Measurements from ENCODE around the gene VENTX. TPM values are rescaled to one million over a fixed set of nuclear protein-coding genes. Genes with fewer than 3 reads are reported as not detected.
"Not testable (repeated sequence)": the region's sequence is repeated elsewhere in the genome, so short reads cannot be mapped to it uniquely, and the experiment has no call there.

VENTX gene
- total and polyA plus RNA-seq, 8 donors = 0.15 to 3.2 (median 0.51) TPM; not detected in 2

DNA sequence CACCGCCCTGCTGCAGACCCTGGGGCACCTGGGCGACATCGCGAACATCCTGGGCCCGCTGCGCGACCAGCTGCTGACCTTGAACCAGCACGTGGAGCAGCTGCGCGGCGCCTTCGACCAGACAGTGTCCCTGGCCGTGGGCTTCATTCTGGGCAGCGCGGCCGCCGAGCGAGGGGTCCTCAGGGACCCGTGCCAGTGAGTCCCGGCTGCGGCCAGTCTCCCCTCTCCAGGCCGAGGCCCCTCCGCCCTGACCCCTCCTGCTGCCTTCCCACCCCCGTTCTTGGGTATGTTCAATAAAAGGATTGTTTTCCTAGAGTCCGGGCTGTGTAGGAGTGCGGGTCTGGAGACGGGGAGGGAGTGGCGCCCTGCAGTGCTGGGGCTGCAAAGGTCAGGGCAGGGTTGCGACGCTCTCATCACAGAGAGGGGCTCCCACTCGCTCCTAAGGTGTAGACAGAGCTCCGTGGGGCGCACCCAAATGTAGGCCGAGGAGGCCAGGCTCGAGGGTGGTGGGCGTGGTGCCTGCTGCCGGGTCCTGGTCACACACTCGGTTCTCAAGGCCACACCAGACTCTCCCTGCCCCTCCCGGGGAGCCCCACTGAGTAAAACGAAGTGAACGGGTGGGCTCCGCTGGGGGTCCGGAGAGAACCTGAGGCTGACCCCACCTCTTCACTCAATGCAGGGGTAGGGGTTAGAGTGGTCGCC is 6.3 kb upstream of the VENTX start:
- WGBS, 5 donors = 16 to 29% (median 19%) methylated on average over 19 to 44 of the region's 44 CpGs
- TF ChIP-seq POLR2A (IDR thresholded peaks at IDR 0.05) = no peak
- TF ChIP-seq, protein P1, sequence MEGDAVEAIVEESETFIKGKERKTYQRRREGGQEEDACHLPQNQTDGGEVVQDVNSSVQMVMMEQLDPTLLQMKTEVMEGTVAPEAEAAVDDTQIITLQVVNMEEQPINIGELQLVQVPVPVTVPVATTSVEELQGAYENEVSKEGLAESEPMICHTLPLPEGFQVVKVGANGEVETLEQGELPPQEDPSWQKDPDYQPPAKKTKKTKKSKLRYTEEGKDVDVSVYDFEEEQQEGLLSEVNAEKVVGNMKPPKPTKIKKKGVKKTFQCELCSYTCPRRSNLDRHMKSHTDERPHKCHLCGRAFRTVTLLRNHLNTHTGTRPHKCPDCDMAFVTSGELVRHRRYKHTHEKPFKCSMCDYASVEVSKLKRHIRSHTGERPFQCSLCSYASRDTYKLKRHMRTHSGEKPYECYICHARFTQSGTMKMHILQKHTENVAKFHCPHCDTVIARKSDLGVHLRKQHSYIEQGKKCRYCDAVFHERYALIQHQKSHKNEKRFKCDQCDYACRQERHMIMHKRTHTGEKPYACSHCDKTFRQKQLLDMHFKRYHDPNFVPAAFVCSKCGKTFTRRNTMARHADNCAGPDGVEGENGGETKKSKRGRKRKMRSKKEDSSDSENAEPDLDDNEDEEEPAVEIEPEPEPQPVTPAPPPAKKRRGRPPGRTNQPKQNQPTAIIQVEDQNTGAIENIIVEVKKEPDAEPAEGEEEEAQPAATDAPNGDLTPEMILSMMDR (IDR thresholded peaks at IDR 0.05) = no peak
- no peak for TF ChIP-seq POLR2AphosphoS5 (IDR thresholded peaks at IDR 0.05)
- no peak for TF ChIP-seq EP300 (IDR thresholded peaks at IDR 0.05)
- no peaks in the 10 kb centered on the region for H3K9me3 ChIP-seq
- peaks cover 37 to 100% (median 90%) of the 10 kb centered on the region in 3 donors for H3K27me3 ChIP-seq
- no peaks in the 10 kb centered on the region for H3K36me3 ChIP-seq
- intact Hi-C loops (cut with DNase I; ENCODE audit: low total_unique reads) = no loop called here
- H3K4me1 ChIP-seq = peaks cover 16 to 36% (median 27%) of the 10 kb centered on the region in 4 donors
- DNase-seq = no peak
- H3K4me3 ChIP-seq = no peak overlapping the region
- no peak overlapping the region for H3K27ac ChIP-seq

DNA sequence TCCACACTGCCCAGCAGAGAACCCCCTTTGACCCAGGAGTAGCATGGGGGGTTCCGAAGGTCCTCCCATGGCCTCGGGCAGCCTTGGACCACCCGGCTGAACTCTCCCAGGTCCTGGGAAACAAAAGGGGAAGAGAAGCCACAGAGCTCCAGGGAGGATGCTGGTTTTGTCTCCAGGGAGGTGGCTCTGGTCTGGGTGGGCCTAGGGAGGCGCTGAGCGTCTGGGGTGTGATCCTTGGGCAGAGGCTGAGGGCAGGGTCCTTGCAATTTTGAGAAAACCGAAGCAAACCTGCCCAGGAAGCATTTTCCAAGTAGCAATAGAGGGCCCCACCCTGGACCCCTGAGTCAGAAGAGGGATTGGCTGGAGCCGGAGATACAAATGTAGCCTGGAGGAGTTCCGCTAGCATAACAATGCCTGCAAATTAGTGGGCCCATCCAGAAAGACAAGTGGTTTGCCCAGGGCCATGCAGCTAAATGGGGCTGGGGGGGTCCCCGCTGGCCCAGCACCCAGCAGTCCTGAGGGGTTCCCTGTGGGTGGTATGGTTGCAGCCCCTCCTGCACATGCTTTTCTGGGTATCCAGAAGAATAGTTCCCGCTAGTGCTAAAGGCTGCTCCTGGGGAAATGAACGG is 5.6 kb upstream of the VENTX start:
- Histone ChIP-seq H3K4me3 (no peak overlapping the region), H3K9me3 (no peaks in the 10 kb centered on the region), H3K27me3 (peaks cover 41 to 100% (median 90%) of the 10 kb centered on the region in 3 donors), H3K36me3 (no peaks in the 10 kb centered on the region), H3K27ac (no peak overlapping the region), H3K4me1 (peaks cover 23 to 43% (median 34%) of the 10 kb centered on the region in 4 donors)
- DNase-seq = no peak
- TF ChIP-seq POLR2A (IDR thresholded peaks at IDR 0.05) (no peak), POLR2AphosphoS5 (IDR thresholded peaks at IDR 0.05) (no peak), EP300 (IDR thresholded peaks at IDR 0.05) (no peak)
- TF ChIP-seq, protein P1 (IDR thresholded peaks at IDR 0.05) = no peak
- intact Hi-C loops (cut with DNase I; ENCODE audit: low total_unique reads) = no loop called here
- WGBS, 5 donors = 52 to 61% (median 59%) methylated on average over 11 of the region's 11 CpGs

DNA sequence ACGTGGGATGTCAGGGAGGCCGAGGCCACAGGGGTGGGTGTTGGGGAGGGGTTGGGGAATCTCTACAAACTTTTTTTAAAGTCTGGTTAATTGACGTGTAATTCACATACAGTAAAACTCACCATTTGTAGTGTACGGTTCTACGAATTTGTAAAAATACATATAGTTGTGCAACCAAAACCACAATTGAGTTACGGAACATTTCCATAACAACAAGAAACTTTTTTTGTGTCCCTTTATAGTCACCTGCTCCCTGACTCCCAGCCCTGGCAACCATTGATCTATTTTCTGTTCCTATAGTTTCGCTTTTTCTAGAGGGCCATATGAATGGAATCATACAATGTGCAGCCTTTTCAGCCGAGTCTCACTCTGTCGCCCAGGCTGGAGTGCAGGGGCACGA is 2.9 kb upstream of the VENTX start:
- H3K36me3 ChIP-seq; H3K9me3 ChIP-seq; H3K4me3 ChIP-seq; H3K27ac ChIP-seq; intact Hi-C loops (cut with DNase I; ENCODE audit: low total_unique reads); DNase-seq: not testable (repeated sequence)
- Histone ChIP-seq H3K27me3 (peaks cover 56 to 100% (median 93%) of the 10 kb centered on the region in 3 donors), H3K4me1 (peaks cover 23 to 49% (median 38%) of the 10 kb centered on the region in 4 donors)
- 51 to 65% (median 60%) methylated on average over 7 to 10 of the region's 10 CpGs for WGBS, 5 donors

DNA sequence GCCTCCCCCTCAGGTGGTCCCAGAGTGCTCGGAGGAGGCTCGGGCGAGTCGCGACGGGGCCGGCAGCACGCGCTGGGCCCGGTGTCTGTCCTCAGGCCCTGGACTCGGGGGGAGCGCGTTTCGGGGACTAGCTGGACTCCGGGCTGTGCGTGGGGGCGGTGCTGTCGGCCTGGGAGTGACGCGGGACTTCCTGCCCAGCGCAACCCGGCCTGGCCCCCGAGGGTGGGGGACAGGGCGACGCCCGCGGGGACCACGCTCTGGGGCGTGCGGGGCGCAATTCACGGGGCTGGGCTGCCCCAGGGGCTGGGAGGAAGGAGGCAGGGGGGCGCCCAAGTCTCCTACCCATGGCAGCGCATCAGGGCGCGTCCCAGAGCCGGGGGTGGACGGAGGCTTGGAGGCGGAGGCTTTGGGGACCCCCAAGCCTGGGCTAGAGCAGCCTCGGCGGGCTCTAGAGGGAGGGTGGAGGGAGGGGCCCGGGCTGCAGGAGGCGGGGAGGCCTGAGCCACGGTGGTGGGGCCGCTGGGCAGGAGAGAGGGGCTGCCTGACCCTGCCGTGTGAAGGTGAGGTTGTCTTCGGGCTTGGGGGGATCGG is 2.3 kb upstream of the VENTX start:
- no peaks in the 10 kb centered on the region for H3K36me3 ChIP-seq
- peak overlapping the region in 1 of 5 donors; percentile 4 for H3K27ac ChIP-seq
- WGBS, 5 donors = 2 to 12% (median 6%) methylated on average over 29 to 48 of the region's 48 CpGs
- no peak for DNase-seq
- H3K4me3 ChIP-seq = peak overlapping the region in 3 of 4 donors; percentile 27 to 42 (median 37)
- intact Hi-C loops (cut with DNase I; ENCODE audit: low total_unique reads) = no loop called here
- H3K9me3 ChIP-seq = no peaks in the 10 kb centered on the region
- H3K4me1 ChIP-seq = peaks cover 18 to 44% (median 34%) of the 10 kb centered on the region in 4 donors
- peaks cover 57 to 100% (median 92%) of the 10 kb centered on the region in 3 donors for H3K27me3 ChIP-seq
- TF ChIP-seq, protein P1 (IDR thresholded peaks at IDR 0.05) = no peak
- TF ChIP-seq POLR2A (IDR thresholded peaks at IDR 0.05) (no peak), EP300 (IDR thresholded peaks at IDR 0.05) (no peak), POLR2AphosphoS5 (IDR thresholded peaks at IDR 0.05) (no peak)
